ENCODE results near the gene TRIM34.
"Not testable (repeated sequence)": the region's sequence is repeated elsewhere in the genome, so short reads cannot be mapped to it uniquely, and the experiment has no call there.

Gene TRIM34

DNA sequence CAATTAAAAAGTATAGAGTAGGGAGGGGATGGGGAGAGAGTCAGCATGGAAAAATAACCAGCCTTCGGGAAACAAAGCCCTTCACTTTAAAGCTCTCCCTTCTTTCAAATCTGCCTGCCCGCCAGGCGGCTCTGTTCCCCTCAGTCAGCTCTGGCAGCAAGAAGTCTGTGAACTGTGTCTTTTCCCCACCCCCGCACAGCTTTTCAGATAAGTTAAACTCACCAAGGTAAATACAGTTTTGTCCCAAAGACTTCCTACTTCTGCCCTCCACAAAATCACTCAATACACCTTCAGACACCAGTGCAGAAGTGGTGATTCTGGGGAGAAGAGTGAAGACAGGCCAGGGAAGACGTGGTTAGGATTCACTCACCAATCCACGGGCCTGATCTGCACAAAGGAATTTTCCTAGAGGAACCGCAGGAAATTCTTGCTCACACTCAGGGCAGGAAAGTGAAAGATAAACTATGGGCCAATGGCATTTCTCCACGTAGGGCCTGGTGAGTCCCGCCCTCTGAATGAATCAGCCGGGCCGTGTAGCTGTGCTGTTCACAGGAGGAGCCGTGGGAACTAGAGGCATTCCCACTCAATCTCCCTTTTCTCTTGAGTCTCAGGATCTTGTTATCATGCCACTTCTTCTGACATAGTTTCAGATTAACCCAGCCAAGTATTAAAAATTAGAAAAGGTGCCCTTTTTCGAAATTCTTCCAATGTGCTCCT, 60.0 kb downstream of the TRIM34 start, which contains the start of gene TRIM5:
Gene TRIM5, minus strand, starts transcription at position 429 of the 717 bp plus-strand sequence. CDS start 4,897 bp downstream, outside the sequence.
- peak; percentile 66 for TF ChIP-seq POLR2A (IDR thresholded peaks at IDR 0.05; ENCODE audit: low read depth, low read length)
- DNase-seq (ENCODE audit: insufficient read length, low spot score) (peak; percentile 97), FAIRE-seq (peak; percentile 98)

DNA sequence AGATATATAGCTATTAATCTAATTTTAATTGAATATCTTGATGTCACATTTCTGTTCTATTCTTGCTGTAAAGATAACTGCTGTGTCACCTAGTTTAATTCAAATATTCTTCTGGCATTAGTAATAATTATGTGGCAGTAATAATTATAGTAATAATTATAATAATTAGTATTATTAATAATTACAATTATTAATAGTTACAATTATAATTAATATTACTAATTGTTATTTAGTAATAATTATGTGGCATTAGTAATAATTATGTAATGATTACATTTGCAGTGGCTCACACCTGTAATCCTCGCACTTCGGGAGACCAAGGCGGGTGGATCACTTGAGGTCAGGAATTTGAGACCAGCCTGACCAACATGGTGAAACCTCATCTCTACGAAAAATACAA, 61.6 kb downstream of the TRIM34 start:
- no peak for FAIRE-seq
- TF ChIP-seq POLR2A (IDR thresholded peaks at IDR 0.05; ENCODE audit: low read depth, low read length): no peak
- DNase-seq (ENCODE audit: insufficient read length, low spot score): no peak

DNA sequence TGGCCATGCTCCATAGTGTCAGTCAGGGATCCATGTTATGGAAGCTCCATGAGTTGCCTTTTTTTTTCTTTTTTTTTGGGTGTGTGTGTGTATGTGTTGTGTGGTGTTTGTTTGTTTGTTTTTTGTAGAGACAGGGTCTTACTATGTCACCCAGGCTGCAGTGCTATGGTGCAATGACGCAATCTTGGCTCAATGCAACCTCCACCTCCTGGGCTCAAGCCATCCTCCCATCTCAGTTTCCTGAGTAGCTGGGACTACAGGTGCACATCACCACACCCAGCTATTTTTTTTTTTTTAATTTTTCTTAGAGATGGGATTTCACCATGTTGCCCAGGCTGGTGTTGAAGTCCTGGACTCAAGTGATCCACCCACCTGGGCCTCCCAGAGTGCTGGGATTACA, 63.7 kb downstream of the TRIM34 start:
- no peak for TF ChIP-seq POLR2A (IDR thresholded peaks at IDR 0.05; ENCODE audit: low read depth, low read length)
- FAIRE-seq: no peak

DNA sequence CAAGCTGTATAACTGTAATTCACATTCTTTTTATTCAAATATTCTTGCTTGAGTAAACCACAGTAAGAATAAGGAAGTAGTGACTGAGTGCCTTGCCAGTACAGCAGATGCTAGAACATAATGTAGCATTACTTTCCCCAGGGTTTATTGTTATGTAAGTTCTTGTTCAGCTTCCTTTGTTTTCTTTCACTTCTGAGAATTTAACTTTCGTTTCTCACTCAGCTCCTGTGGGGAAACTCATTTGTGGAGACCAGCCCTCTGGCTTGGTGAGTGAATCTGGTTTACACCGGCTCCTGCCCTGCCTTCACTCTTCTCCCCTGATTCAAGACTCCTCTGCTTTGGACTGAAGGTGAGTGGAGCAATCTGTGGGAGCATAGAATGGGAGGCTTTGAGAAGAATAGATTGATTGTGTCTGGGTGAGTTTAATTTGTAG, 64.8 kb downstream of the TRIM34 start, which contains the start of gene TRIM22:
Gene TRIM22, plus strand, starts transcription at position 240 of the 433 bp plus-strand sequence. CDS start 6,443 bp downstream, outside the sequence.
- DNase-seq (ENCODE audit: insufficient read length, low spot score) (peak; percentile 29), FAIRE-seq (peak; percentile 85)
- TF ChIP-seq POLR2A (IDR thresholded peaks at IDR 0.05; ENCODE audit: low read depth, low read length): no peak

More for the DNA sequence above, 63.7 kb downstream of the TRIM34 start:
- DNase-seq (ENCODE audit: insufficient read length, low spot score): no peak

DNA sequence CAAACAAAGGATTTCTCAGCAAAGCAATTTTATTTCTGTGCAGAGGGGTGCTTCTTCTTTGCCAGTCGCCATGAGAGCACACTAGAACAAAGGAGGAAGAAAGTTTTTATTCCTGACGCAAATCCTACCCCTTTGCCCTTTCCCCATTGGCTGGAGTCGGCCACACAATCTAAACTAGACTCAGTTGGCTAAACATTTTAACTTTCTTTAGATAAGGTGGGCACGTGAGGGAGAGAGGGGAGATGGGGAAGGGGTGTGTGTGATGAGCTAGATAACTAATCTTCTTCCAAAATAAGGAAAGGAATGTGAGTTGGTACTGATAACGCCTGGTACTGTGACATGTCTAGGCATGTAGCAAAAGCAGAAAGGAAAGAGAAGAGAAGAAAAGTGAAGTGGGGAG, 65.4 kb downstream of the TRIM34 start:
- DNase-seq (ENCODE audit: insufficient read length, low spot score) (no peak), FAIRE-seq (peak; percentile 80)
- no peak for TF ChIP-seq POLR2A (IDR thresholded peaks at IDR 0.05; ENCODE audit: low read depth, low read length)

DNA sequence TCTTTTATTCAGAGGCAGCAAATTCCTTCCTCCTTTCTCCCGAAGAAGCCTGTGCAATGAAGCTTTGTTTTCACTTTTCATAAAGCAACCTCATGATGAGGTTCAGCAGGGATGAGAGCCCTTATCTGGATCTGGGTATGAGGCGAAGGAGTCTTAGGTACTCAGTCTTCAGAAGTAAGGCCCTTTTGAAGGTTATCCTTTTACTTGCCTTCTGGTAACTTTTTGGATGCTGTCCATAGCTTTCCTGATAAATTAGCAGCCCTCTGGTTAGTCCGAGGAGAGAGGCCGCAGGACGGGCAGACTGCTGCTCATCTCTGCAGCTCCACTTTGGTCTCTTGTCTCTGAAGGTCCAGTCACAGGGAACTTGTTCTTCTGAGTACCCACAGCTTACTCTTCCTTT, 65.9 kb downstream of the TRIM34 start:
- DNase-seq (ENCODE audit: insufficient read length, low spot score) (no peak), FAIRE-seq (no peak)

DNA sequence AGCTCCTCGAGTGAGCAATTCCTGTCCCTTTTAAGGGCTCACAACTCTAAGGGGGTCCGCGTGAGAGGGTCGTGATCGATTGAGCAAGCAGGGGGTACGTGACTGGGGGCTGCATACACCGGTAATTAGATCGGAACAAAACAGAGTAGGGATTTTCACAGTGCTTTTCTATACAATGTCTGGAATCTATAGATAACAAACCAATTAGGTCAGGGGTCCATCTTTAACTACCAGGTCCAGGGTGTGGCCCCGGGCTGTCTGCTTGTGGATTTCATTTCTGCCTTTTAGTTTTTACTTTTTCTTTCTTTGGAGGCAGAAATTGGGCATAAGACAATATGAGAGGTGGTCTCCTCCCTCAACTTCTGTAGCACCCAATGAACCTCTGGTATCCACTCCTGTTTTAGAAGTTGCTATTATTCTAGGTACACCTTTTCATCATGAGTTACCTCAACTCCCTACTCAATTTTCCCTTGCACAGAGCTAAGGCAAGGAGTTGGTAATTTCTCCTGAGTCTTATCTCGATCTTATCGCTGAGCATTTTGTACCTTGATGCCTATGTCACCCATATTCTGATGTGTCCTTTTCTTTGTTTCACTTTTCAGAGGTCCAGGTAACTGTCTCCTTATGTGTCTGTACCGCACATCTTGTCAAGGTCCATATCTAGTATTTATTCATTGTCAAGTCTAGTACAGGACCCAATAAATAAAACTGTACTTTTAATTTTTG, 66.6 kb downstream of the TRIM34 start:
- not testable (repeated sequence) for DNase-seq (ENCODE audit: insufficient read length, low spot score)
- FAIRE-seq: peak; percentile 33

More for the DNA sequence above, 65.9 kb downstream of the TRIM34 start:
- no peak for TF ChIP-seq POLR2A (IDR thresholded peaks at IDR 0.05; ENCODE audit: low read depth, low read length)

DNA sequence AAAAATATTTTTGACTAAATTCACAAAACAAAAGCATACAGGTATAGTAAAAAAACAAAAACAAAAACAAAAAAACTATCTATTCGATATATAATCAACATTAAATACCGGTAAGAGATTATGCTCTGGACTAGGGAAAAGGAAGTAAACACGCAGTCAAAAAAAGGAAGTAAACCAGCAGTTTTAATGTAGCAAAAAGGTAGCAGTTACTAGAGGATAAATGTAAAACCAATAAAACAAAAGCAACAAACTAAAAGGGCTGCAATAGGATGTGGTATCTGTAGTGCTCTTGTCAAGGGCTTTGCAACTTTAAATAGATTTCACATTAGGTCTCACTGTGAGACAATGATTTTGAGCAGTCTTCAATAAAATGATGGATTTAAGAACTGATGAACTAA, 67.2 kb downstream of the TRIM34 start:
- DNase-seq (ENCODE audit: insufficient read length, low spot score) (no peak), FAIRE-seq (no peak)
- no peak for TF ChIP-seq POLR2A (IDR thresholded peaks at IDR 0.05; ENCODE audit: low read depth, low read length)

All from H54 (cell line).